Measurements from ENCODE around the gene MEGF9. TPM values are rescaled to one million over a fixed set of nuclear protein-coding genes. Genes with fewer than 3 reads are reported as not detected.

MEGF9 gene
- total RNA-seq, 1 donor from 2014 or later = 17.7 TPM

DNA sequence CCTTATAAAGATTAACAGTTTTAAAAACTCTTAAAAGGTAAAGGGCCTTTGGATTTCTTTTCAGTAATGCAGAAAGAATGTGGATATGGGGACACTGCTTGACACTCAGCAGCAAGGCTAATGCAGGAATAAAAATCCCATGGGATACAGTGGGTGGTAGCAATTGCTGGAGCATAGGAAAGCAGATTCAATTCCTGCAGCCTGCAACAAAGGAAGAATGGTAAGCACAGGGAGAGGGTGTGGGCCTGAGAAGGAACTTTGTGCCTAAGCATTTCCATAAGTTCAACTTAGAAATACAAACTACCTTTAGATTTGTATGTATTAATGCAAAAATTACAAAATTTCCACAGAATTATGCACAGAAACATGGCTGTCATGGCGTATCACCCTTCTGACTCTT is 68.5 kb downstream of the MEGF9 start:
- H3K27ac Mint-ChIP-seq (ENCODE audit: unreplicated experiment) = no peak overlapping the region
- H3K4me3 Mint-ChIP-seq (ENCODE audit: unreplicated experiment) = no peak overlapping the region
- Histone ChIP-seq H3K36me3 (ENCODE audit: insufficient read depth, low read length) (no peaks in the 10 kb centered on the region), H4K20me1 (ENCODE audit: insufficient read depth, low read length) (no peaks in the 10 kb centered on the region), H3K9ac (ENCODE audit: low read length) (no peak overlapping the region), H3K9me3 (ENCODE audit: insufficient read depth, low read depth, low read length) (no peaks in the 10 kb centered on the region), H3K79me2 (ENCODE audit: insufficient read depth, low read length) (no peaks in the 10 kb centered on the region), H3K27ac (ENCODE audit: low read depth, low read length) (no peak overlapping the region), H2AFZ (ENCODE audit: low read depth, low read length) (no peak overlapping the region), H3K4me3 (ENCODE audit: insufficient read depth, low read depth, low read length) (no peak overlapping the region), H3K4me1 (ENCODE audit: insufficient read depth, low read length) (no peaks in the 10 kb centered on the region), H3K4me2 (ENCODE audit: low read length) (no peak overlapping the region), H3K27me3 (ENCODE audit: insufficient read depth, low read length) (no peaks in the 10 kb centered on the region)
- FAIRE-seq = no peak
- no peak for DNase-seq (ENCODE audit: low read depth)
- H3K36me3 Mint-ChIP-seq (ENCODE audit: low read depth, unreplicated experiment) = no peaks in the 10 kb centered on the region
- H3K4me1 Mint-ChIP-seq (ENCODE audit: low read depth, unreplicated experiment) = peaks cover 5% of the 10 kb centered on the region
- no peaks in the 10 kb centered on the region for H3K27me3 Mint-ChIP-seq (ENCODE audit: low read depth, unreplicated experiment)
- TF ChIP-seq EZH2 (IDR thresholded peaks at IDR 0.05; ENCODE audit: insufficient read depth, low read length) (no peak), CTCF (IDR thresholded peaks at IDR 0.05; ENCODE audit: insufficient read depth, low read depth, low read length) (no peak)
- H3K9me3 Mint-ChIP-seq (ENCODE audit: unreplicated experiment) = no peaks in the 10 kb centered on the region

DNA sequence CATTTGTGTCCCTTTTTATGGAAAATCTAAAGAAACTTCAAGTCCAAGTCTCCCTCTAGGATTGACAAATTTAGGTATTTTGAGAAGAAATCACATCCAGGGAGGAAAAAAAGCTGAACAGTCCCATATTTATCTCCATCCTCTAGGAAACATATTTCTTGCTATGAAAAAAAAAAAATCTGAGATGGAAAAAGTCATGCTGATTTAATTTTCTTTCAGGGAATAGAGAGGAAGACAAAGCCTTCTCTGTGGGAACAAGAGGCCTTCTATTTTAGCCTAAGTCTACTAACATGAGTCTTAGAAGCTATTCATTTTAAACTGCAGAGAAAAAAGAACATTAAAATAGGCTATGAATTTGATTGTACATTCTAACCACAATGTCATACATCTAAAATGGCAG is 71.2 kb downstream of the MEGF9 start:
- no peaks in the 10 kb centered on the region for H3K4me1 ChIP-seq (ENCODE audit: insufficient read depth, low read length)

More for the DNA sequence above, 71.2 kb downstream of the MEGF9 start:
- Histone ChIP-seq H3K36me3 (ENCODE audit: insufficient read depth, low read length) (no peaks in the 10 kb centered on the region), H3K27me3 (ENCODE audit: insufficient read depth, low read length) (no peaks in the 10 kb centered on the region), H3K79me2 (ENCODE audit: insufficient read depth, low read length) (no peaks in the 10 kb centered on the region), H3K9me3 (ENCODE audit: insufficient read depth, low read depth, low read length) (no peaks in the 10 kb centered on the region), H3K9ac (ENCODE audit: low read length) (no peak overlapping the region), H3K27ac (ENCODE audit: low read depth, low read length) (no peak overlapping the region), H2AFZ (ENCODE audit: low read depth, low read length) (no peak overlapping the region), H3K4me2 (ENCODE audit: low read length) (no peak overlapping the region), H3K4me3 (ENCODE audit: insufficient read depth, low read depth, low read length) (no peak overlapping the region), H4K20me1 (ENCODE audit: insufficient read depth, low read length) (no peaks in the 10 kb centered on the region)
- Mint-ChIP-seq H3K27ac (ENCODE audit: unreplicated experiment) (no peak overlapping the region), H3K36me3 (ENCODE audit: low read depth, unreplicated experiment) (no peaks in the 10 kb centered on the region), H3K27me3 (ENCODE audit: low read depth, unreplicated experiment) (no peaks in the 10 kb centered on the region), H3K4me3 (ENCODE audit: unreplicated experiment) (no peak overlapping the region), H3K9me3 (ENCODE audit: unreplicated experiment) (no peaks in the 10 kb centered on the region), H3K4me1 (ENCODE audit: low read depth, unreplicated experiment) (peaks cover 5% of the 10 kb centered on the region)
- DNase-seq (ENCODE audit: low read depth) (no peak), FAIRE-seq (no peak)
- TF ChIP-seq EZH2 (IDR thresholded peaks at IDR 0.05; ENCODE audit: insufficient read depth, low read length) (no peak), CTCF (IDR thresholded peaks at IDR 0.05; ENCODE audit: insufficient read depth, low read depth, low read length) (no peak)

Data from astrocyte (in vitro differentiated cells and primary cell).